ENCODE results near the gene CPVL. TPM values are rescaled to one million over a fixed set of nuclear protein-coding genes. Genes with fewer than 3 reads are reported as not detected.

The CPVL gene
- total RNA-seq, 1 donor = 0.36 TPM

- H3K36me3 ChIP-seq (ENCODE audit: insufficient read depth, low read length) = no peaks in the 10 kb centered on the region
- TF ChIP-seq CTCF (IDR thresholded peaks at IDR 0.05; ENCODE audit: extremely low read depth, low read depth, low read length) = no peak
- no peak for DNase-seq (ENCODE audit: insufficient read length, low spot score, missing footprints)
- H3K79me2 ChIP-seq (ENCODE audit: insufficient read depth, low read length) = no peaks in the 10 kb centered on the region
- H3K4me2 ChIP-seq (ENCODE audit: insufficient read depth, low read length) = no peak overlapping the region
- H3K9me3 ChIP-seq (ENCODE audit: low read depth, low read length) = no peaks in the 10 kb centered on the region
- H2AFZ ChIP-seq (ENCODE audit: low read length) = no peak overlapping the region
- H3K4me3 ChIP-seq (ENCODE audit: insufficient read depth, low read length) = no peak overlapping the region
- peaks cover 5% of the 10 kb centered on the region for H3K27me3 ChIP-seq (ENCODE audit: insufficient read depth, low read length)
- no peak overlapping the region for H3K27ac ChIP-seq (ENCODE audit: low read depth, low read length)
- no peaks in the 10 kb centered on the region for H4K20me1 ChIP-seq (ENCODE audit: insufficient read depth, low read length)
- peaks cover 2% of the 10 kb centered on the region for H3K4me1 ChIP-seq (ENCODE audit: insufficient read depth, low read length)
Observed at GRCh38 chr7:28979776-28980175, 166.6 kb downstream of the CPVL start.

- no peaks in the 10 kb centered on the region for H4K20me1 ChIP-seq (ENCODE audit: insufficient read depth, low read length)
- H3K27me3 ChIP-seq (ENCODE audit: insufficient read depth, low read length) = peaks cover 5% of the 10 kb centered on the region
- H3K9me3 ChIP-seq (ENCODE audit: low read depth, low read length) = peaks cover 6% of the 10 kb centered on the region
- no peaks in the 10 kb centered on the region for H3K36me3 ChIP-seq (ENCODE audit: insufficient read depth, low read length)
- TF ChIP-seq CTCF (IDR thresholded peaks at IDR 0.05; ENCODE audit: extremely low read depth, low read depth, low read length) = no peak
- H3K27ac ChIP-seq (ENCODE audit: low read depth, low read length) = no peak overlapping the region
- H3K4me3 ChIP-seq (ENCODE audit: insufficient read depth, low read length) = no peak overlapping the region
- no peaks in the 10 kb centered on the region for H3K79me2 ChIP-seq (ENCODE audit: insufficient read depth, low read length)
- DNase-seq (ENCODE audit: insufficient read length, low spot score, missing footprints) = no peak
- H3K4me2 ChIP-seq (ENCODE audit: insufficient read depth, low read length) = no peak overlapping the region
- H3K4me1 ChIP-seq (ENCODE audit: insufficient read depth, low read length) = no peaks in the 10 kb centered on the region
- H2AFZ ChIP-seq (ENCODE audit: low read length) = no peak overlapping the region
Observed at GRCh38 chr7:28977881-28978280, 168.5 kb downstream of the CPVL start.

GRCh38 chr7:28976022-28976421, 170.3 kb downstream of the CPVL start:
- H3K79me2 ChIP-seq (ENCODE audit: insufficient read depth, low read length) = no peaks in the 10 kb centered on the region

GRCh38 chr7:28973591-28973990, 172.7 kb downstream of the CPVL start:
- peaks cover 8% of the 10 kb centered on the region for H3K9me3 ChIP-seq (ENCODE audit: low read depth, low read length)
- no peak overlapping the region for H2AFZ ChIP-seq (ENCODE audit: low read length)
- no peak overlapping the region for H3K4me3 ChIP-seq (ENCODE audit: insufficient read depth, low read length)
- no peak for DNase-seq (ENCODE audit: insufficient read length, low spot score, missing footprints)
- no peaks in the 10 kb centered on the region for H4K20me1 ChIP-seq (ENCODE audit: insufficient read depth, low read length)
- no peak overlapping the region for H3K27ac ChIP-seq (ENCODE audit: low read depth, low read length)
- H3K4me2 ChIP-seq (ENCODE audit: insufficient read depth, low read length) = no peak overlapping the region
- H3K79me2 ChIP-seq (ENCODE audit: insufficient read depth, low read length) = no peaks in the 10 kb centered on the region
- H3K4me1 ChIP-seq (ENCODE audit: insufficient read depth, low read length) = no peaks in the 10 kb centered on the region
- TF ChIP-seq CTCF (IDR thresholded peaks at IDR 0.05; ENCODE audit: extremely low read depth, low read depth, low read length) = no peak
- no peaks in the 10 kb centered on the region for H3K36me3 ChIP-seq (ENCODE audit: insufficient read depth, low read length)
- peaks cover 5% of the 10 kb centered on the region for H3K27me3 ChIP-seq (ENCODE audit: insufficient read depth, low read length)

More at GRCh38 chr7:28976022-28976421, 170.3 kb downstream of the CPVL start:
- no peak for DNase-seq (ENCODE audit: insufficient read length, low spot score, missing footprints)
- Histone ChIP-seq H3K4me1 (ENCODE audit: insufficient read depth, low read length) (no peaks in the 10 kb centered on the region), H3K27me3 (ENCODE audit: insufficient read depth, low read length) (peaks cover 5% of the 10 kb centered on the region), H3K4me3 (ENCODE audit: insufficient read depth, low read length) (no peak overlapping the region), H3K9me3 (ENCODE audit: low read depth, low read length) (peaks cover 8% of the 10 kb centered on the region), H2AFZ (ENCODE audit: low read length) (no peak overlapping the region), H3K4me2 (ENCODE audit: insufficient read depth, low read length) (no peak overlapping the region), H3K27ac (ENCODE audit: low read depth, low read length) (no peak overlapping the region), H3K36me3 (ENCODE audit: insufficient read depth, low read length) (no peaks in the 10 kb centered on the region), H4K20me1 (ENCODE audit: insufficient read depth, low read length) (no peaks in the 10 kb centered on the region)
- no peak for TF ChIP-seq CTCF (IDR thresholded peaks at IDR 0.05; ENCODE audit: extremely low read depth, low read depth, low read length)

All from osteoblast (primary cell).